ENCODE measurements around the gene GALNT2.
A peak's percentile ranks its signal among the peaks of the same experiment; 100 is the strongest.

GALNT2 gene

GRCh38 chr1:230061801-230062200 is 5.2 kb upstream of the GALNT2 start:
- Mint-ChIP-seq H3K27me3 (peaks cover 6% of the 10 kb centered on the region), H3K27ac (no peak overlapping the region), H3K4me1 (ENCODE audit: low read depth) (peaks cover 14% of the 10 kb centered on the region), H3K9me3 (no peaks in the 10 kb centered on the region), H3K4me3 (no peak overlapping the region), H3K36me3 (ENCODE audit: low read depth) (no peaks in the 10 kb centered on the region)

GRCh38 chr1:230062521-230062920 is 4.5 kb upstream of the GALNT2 start:
- H3K27ac Mint-ChIP-seq = no peak overlapping the region
- no peaks in the 10 kb centered on the region for H3K9me3 Mint-ChIP-seq
- no peaks in the 10 kb centered on the region for H3K36me3 Mint-ChIP-seq (ENCODE audit: low read depth)
- peaks cover under 1% of the 10 kb centered on the region for H3K27me3 Mint-ChIP-seq
- H3K4me3 Mint-ChIP-seq = no peak overlapping the region
- peaks cover 14% of the 10 kb centered on the region for H3K4me1 Mint-ChIP-seq (ENCODE audit: low read depth)

- peaks cover 24% of the 10 kb centered on the region for H3K4me1 Mint-ChIP-seq (ENCODE audit: low read depth)
- peaks cover 10% of the 10 kb centered on the region for H3K36me3 Mint-ChIP-seq (ENCODE audit: low read depth)
- no peak overlapping the region for H3K4me3 Mint-ChIP-seq
- H3K9me3 Mint-ChIP-seq = no peaks in the 10 kb centered on the region
- H3K27ac Mint-ChIP-seq = no peak overlapping the region
- no peaks in the 10 kb centered on the region for H3K27me3 Mint-ChIP-seq
Observed at GRCh38 chr1:230064283-230064682, 2.8 kb upstream of the GALNT2 start.

- no peak overlapping the region for H3K4me3 Mint-ChIP-seq
- H3K36me3 Mint-ChIP-seq (ENCODE audit: low read depth) = peaks cover 13% of the 10 kb centered on the region
- H3K9me3 Mint-ChIP-seq = no peaks in the 10 kb centered on the region
- no peak overlapping the region for H3K27ac Mint-ChIP-seq
- no peaks in the 10 kb centered on the region for H3K27me3 Mint-ChIP-seq
- H3K4me1 Mint-ChIP-seq (ENCODE audit: low read depth) = peaks cover 33% of the 10 kb centered on the region
Observed at GRCh38 chr1:230065161-230065560, 1.9 kb upstream of the GALNT2 start.

GRCh38 chr1:230065571-230065970 is 1.5 kb upstream of the GALNT2 start:
- H3K27me3 Mint-ChIP-seq = no peaks in the 10 kb centered on the region
- H3K27ac Mint-ChIP-seq = peak overlapping the region; percentile 88
- peaks cover 17% of the 10 kb centered on the region for H3K36me3 Mint-ChIP-seq (ENCODE audit: low read depth)
- peaks cover 37% of the 10 kb centered on the region for H3K4me1 Mint-ChIP-seq (ENCODE audit: low read depth)
- H3K4me3 Mint-ChIP-seq = peak overlapping the region; percentile 86
- H3K9me3 Mint-ChIP-seq = no peaks in the 10 kb centered on the region

- Mint-ChIP-seq H3K9me3 (no peaks in the 10 kb centered on the region), H3K4me3 (peak overlapping the region; percentile 86), H3K27ac (peak overlapping the region; percentile 88), H3K4me1 (ENCODE audit: low read depth) (peaks cover 42% of the 10 kb centered on the region), H3K27me3 (no peaks in the 10 kb centered on the region), H3K36me3 (ENCODE audit: low read depth) (peaks cover 21% of the 10 kb centered on the region)
Observed at GRCh38 chr1:230066031-230066430, 1.0 kb upstream of the GALNT2 start.

GRCh38 chr1:230067419-230067870 is 407 bp downstream of the GALNT2 start:
- Mint-ChIP-seq H3K9me3 (no peaks in the 10 kb centered on the region), H3K27ac (peak overlapping the region; percentile 86), H3K4me3 (peak overlapping the region; percentile 87)

GRCh38 chr1:230067871-230068620 is 1.0 kb downstream of the GALNT2 start:
- Mint-ChIP-seq H3K36me3 (ENCODE audit: low read depth) (peaks cover 26% of the 10 kb centered on the region), H3K4me3 (peak overlapping the region; percentile 87), H3K27ac (peak overlapping the region; percentile 86), H3K27me3 (no peaks in the 10 kb centered on the region), H3K9me3 (no peaks in the 10 kb centered on the region), H3K4me1 (ENCODE audit: low read depth) (peaks cover 61% of the 10 kb centered on the region)

More at GRCh38 chr1:230067419-230067870, 407 bp downstream of the GALNT2 start:
- Mint-ChIP-seq H3K36me3 (ENCODE audit: low read depth) (peaks cover 26% of the 10 kb centered on the region), H3K4me1 (ENCODE audit: low read depth) (peaks cover 55% of the 10 kb centered on the region), H3K27me3 (no peaks in the 10 kb centered on the region)

- peak overlapping the region; percentile 86 for H3K27ac Mint-ChIP-seq
- H3K27me3 Mint-ChIP-seq = no peaks in the 10 kb centered on the region
- peak overlapping the region; percentile 87 for H3K4me3 Mint-ChIP-seq
- H3K9me3 Mint-ChIP-seq = no peaks in the 10 kb centered on the region
- H3K36me3 Mint-ChIP-seq (ENCODE audit: low read depth) = peaks cover 26% of the 10 kb centered on the region
- H3K4me1 Mint-ChIP-seq (ENCODE audit: low read depth) = peaks cover 66% of the 10 kb centered on the region
Observed at GRCh38 chr1:230068621-230068873, 1.5 kb downstream of the GALNT2 start.

GRCh38 chr1:230068952-230069684 is 2.1 kb downstream of the GALNT2 start:
- Mint-ChIP-seq H3K4me1 (ENCODE audit: low read depth) (peaks cover 72% of the 10 kb centered on the region), H3K27ac (peak overlapping the region; percentile 86)

GRCh38 chr1:230069796-230070195 is 2.8 kb downstream of the GALNT2 start:
- Mint-ChIP-seq H3K4me3 (peak overlapping the region; percentile 87), H3K9me3 (no peaks in the 10 kb centered on the region), H3K36me3 (ENCODE audit: low read depth) (peaks cover 26% of the 10 kb centered on the region), H3K27me3 (no peaks in the 10 kb centered on the region), H3K27ac (peak overlapping the region; percentile 86), H3K4me1 (ENCODE audit: low read depth) (peaks cover 78% of the 10 kb centered on the region)

More at GRCh38 chr1:230068952-230069684, 2.1 kb downstream of the GALNT2 start:
- H3K36me3 Mint-ChIP-seq (ENCODE audit: low read depth) = peaks cover 26% of the 10 kb centered on the region
- H3K27me3 Mint-ChIP-seq = no peaks in the 10 kb centered on the region
- H3K9me3 Mint-ChIP-seq = no peaks in the 10 kb centered on the region
- H3K4me3 Mint-ChIP-seq = peak overlapping the region; percentile 87

- Mint-ChIP-seq H3K36me3 (ENCODE audit: low read depth) (peaks cover 30% of the 10 kb centered on the region), H3K9me3 (no peaks in the 10 kb centered on the region), H3K27ac (peak overlapping the region; percentile 52), H3K4me1 (ENCODE audit: low read depth) (peaks cover 80% of the 10 kb centered on the region), H3K27me3 (no peaks in the 10 kb centered on the region), H3K4me3 (peak overlapping the region; percentile 87)
Observed at GRCh38 chr1:230070321-230071208, 3.5 kb downstream of the GALNT2 start.

GRCh38 chr1:230071316-230071715 is 4.3 kb downstream of the GALNT2 start:
- Mint-ChIP-seq H3K27me3 (no peaks in the 10 kb centered on the region), H3K4me3 (no peak overlapping the region), H3K36me3 (ENCODE audit: low read depth) (peaks cover 37% of the 10 kb centered on the region), H3K4me1 (ENCODE audit: low read depth) (peaks cover 80% of the 10 kb centered on the region), H3K27ac (no peak overlapping the region), H3K9me3 (no peaks in the 10 kb centered on the region)

- no peaks in the 10 kb centered on the region for H3K27me3 Mint-ChIP-seq
- peaks cover 46% of the 10 kb centered on the region for H3K36me3 Mint-ChIP-seq (ENCODE audit: low read depth)
- no peak overlapping the region for H3K4me3 Mint-ChIP-seq
- H3K4me1 Mint-ChIP-seq (ENCODE audit: low read depth) = peaks cover 88% of the 10 kb centered on the region
- no peaks in the 10 kb centered on the region for H3K9me3 Mint-ChIP-seq
- H3K27ac Mint-ChIP-seq = no peak overlapping the region
Observed at GRCh38 chr1:230072296-230072695, 5.3 kb downstream of the GALNT2 start.

GRCh38 chr1:230072866-230073265 is 5.8 kb downstream of the GALNT2 start:
- H3K27ac Mint-ChIP-seq = peak overlapping the region; percentile 49
- peaks cover 93% of the 10 kb centered on the region for H3K4me1 Mint-ChIP-seq (ENCODE audit: low read depth)
- no peaks in the 10 kb centered on the region for H3K27me3 Mint-ChIP-seq
- H3K9me3 Mint-ChIP-seq = no peaks in the 10 kb centered on the region
- no peak overlapping the region for H3K4me3 Mint-ChIP-seq
- H3K36me3 Mint-ChIP-seq (ENCODE audit: low read depth) = peaks cover 48% of the 10 kb centered on the region
